HG03520 (cell line): ENCODE data around the gene CYB5R2.
A peak's percentile ranks its signal among the peaks of the same experiment; 100 is the strongest.
"Not testable (repeated sequence)": the region's sequence is repeated elsewhere in the genome, so short reads cannot be mapped to it uniquely, and the experiment has no call there.

Source experiments
- ATAC-seq: cut with Tn5 transposase; IDR thresholded peaks from one replicate; pipeline ENCODE4 v1.9.1; 2021; ENCODE audit warnings: mild to moderate bottlenecking, moderate library complexity; ENCODE audit not compliant: unreplicated experiment

The CYB5R2 gene

DNA sequence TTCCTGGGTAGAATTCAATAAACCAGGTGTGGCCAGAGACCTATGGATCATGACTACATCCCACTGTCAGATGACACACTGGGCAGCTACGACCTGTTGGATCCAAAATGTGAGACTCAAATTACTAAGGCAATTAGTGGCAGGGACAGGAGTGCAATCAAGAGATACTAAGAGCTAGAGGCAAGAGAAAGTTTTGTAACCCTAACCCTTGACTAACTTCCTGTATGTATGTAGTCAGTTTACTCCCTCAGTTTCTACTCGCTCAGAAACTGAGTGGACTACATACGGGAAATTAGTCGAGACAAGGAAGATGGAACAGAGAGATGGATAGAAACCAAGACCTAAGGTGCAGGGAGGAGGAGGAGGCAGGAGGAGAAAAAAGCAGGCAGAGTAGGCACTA is 2.7 kb downstream of the CYB5R2 start:
- ATAC-seq = no peak

DNA sequence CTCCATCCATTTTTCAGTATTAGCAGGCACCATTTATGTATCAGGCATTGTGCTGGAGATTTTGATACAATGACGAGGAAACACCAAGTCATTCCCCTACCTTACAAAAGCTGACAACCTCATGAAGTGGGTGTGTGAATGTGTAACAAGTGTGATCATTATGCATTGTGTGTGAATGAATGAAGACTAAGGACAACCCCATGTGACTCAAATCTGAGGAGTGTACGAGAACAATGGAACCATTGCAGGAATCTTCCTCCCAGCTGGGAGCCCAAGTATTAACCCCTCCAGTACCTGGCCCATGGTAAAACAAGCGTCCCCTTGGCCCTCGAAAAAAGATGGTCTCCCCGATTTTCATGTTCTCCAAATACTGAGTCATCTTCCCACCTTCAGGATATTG is 4.4 kb downstream of the CYB5R2 start:
- no peak for ATAC-seq

- no peak for ATAC-seq
Measured at GRCh38 chr11:7668464-7668863, 4.8 kb downstream of the CYB5R2 start.

GRCh38 chr11:7667460-7667859 is 5.8 kb downstream of the CYB5R2 start:
- ATAC-seq = no peak

GRCh38 chr11:7666292-7666866 is 6.9 kb downstream of the CYB5R2 start:
- no peak for ATAC-seq

- peak; percentile 99 for ATAC-seq
Measured at GRCh38 chr11:7665473-7666291, 7.6 kb downstream of the CYB5R2 start.

- no peak for ATAC-seq
Measured at GRCh38 chr11:7664867-7665266, 8.4 kb downstream of the CYB5R2 start.

DNA sequence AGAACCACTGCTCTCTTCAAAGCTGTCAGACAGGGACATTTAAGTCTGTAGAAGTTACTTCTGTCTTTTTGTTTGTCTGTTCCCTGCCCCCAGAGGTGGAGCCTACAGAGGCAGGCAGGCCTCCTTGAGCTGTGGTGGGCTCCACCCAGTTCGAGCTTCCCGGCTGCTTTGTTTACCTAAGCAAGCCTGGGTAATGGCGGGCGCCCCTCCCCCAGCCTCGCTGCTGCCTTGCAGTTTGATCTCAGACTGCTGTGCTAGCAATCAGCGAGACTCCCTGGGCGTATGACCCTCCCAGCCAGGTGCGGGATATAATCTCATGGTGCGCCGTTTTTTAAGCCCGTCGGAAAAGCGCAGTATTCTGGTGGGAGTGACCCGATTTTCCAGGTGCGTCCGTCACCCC is 9.8 kb downstream of the CYB5R2 start:
- not testable (repeated sequence) for ATAC-seq

- ATAC-seq = no peak
Measured at GRCh38 chr11:7657306-7658025, 15.8 kb downstream of the CYB5R2 start.

GRCh38 chr11:7656704-7657103 is 16.6 kb downstream of the CYB5R2 start:
- no peak for ATAC-seq

DNA sequence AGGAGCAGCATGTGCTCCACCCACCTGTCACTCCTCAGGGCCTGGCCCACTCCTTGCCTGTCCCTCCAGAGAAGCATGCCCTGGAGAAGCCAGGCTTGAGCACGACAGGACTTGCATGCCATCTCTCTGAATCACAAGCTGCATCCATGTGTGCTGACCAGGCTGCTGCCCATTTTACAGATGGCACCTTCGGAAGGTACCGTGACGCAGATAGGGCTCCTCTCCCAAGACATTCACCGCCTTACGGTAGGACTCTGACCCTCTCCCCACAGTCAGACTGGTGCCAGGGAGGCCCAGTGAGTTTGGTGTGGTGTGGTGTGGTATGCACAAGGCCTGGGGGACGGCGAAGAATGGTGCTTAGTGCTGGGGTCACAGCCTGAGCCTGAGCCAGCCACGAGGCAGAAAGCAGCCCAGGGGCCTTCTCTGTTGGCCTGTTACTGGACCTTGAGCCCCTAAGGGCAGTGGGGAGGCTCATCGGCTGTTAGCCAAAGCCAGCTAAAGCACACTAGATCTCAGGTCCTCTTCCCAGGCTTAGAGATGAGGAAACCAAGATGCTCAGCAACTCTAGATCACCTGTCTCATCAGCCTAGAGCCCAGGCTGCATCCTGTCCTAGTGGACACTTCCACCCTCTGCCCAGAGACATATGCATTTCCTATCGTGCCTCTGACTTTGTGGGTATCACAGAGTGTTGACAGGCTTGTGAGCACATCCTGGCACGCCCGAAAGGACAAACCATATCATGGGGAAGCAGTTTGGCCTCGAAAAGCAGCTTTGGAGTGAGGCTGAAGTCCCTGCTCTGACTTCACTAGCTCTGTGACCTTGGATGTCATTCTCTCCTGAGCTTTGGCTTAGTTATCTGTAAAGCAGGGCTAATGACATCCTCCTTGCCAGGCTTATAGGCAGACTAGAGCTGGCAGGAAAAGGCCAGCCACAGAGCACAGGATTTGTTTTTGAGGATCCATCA is 17.8 kb downstream of the CYB5R2 start:
- no peak for ATAC-seq

- ATAC-seq = no peak
Measured at GRCh38 chr11:7654195-7654705, 19.1 kb downstream of the CYB5R2 start.

DNA sequence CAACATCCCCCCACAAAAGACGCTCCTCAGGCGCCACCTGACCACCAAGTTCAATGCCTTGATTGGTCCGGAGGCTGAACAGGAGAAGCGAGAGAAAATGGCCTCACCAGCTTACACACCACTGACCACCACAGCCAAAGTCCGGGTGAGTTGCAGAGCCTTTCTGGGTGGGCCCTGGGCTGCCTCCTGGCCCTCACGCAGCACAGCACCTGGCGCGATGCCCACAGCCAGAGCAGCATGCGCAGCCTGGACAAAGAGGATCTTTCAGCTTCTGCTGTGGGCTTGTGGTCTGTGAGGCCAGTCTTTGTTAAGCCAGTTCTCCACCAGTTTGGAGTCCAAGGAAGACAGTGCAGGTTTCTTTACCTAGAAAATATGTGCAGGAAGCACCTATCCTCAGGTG is 21.6 kb downstream of the CYB5R2 start:
- ATAC-seq = no peak

- no peak for ATAC-seq
Measured at GRCh38 chr11:7651140-7651551, 22.2 kb downstream of the CYB5R2 start.

DNA sequence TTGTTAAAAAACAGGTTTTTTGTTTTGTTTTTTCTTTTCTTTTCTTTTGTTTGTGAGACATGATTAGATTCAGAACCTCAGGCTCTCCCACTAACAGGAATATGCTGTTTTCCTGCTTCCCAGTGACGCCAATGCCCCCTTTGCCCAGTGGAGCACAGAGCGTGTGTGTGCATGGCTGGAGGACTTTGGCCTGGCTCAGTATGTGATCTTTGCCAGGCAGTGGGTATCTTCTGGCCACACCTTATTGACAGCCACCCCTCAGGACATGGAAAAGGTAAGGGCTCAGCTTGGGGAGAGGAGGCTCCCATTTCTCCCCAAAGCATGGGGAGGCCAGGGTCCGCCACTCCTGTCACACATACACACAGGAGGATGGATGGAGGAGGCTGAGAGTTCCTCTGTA is 25.0 kb downstream of the CYB5R2 start:
- no peak for ATAC-seq

DNA sequence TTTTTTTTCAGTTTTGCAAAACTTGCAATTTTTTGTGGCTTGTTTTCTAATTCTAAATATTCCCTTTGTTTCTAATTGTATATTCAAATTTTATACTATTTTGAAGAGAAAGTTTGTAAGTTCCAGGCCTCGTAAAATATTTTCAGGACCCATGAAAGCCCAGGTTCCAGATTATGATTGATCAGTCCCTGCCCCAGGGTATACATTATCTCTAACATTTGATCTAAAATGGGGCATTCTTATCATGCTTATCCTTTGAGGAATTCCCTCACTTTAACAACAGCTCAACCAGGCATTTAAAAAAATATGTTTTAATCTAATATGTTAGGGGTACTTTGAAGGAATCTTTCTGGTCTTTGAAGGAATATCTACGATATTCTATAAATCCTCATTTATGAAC is 26.4 kb downstream of the CYB5R2 start:
- ATAC-seq = no peak

DNA sequence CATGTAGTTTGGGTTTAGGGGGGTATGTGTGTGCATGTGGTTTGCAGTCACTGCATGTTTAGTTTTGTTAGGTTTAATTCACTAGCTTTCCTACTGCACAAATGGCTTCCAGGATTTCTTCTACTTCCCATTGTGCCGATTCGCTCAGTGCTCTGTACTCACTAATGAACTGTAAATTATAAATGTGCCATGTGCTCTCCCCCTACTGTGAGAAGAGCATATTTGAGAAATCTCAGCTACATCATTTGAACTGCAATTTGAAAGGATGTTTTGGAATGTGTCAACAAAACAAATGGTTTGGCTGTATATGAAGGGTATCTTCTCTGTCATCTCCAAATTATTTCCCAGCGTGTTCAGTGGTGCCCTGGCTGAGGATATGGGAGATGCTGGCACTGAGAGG is 28.1 kb downstream of the CYB5R2 start:
- ATAC-seq = no peak

GRCh38 chr11:7643314-7643713 is 30.0 kb downstream of the CYB5R2 start:
- no peak for ATAC-seq

- no peak for ATAC-seq
Measured at GRCh38 chr11:7642747-7643146, 30.6 kb downstream of the CYB5R2 start.

DNA sequence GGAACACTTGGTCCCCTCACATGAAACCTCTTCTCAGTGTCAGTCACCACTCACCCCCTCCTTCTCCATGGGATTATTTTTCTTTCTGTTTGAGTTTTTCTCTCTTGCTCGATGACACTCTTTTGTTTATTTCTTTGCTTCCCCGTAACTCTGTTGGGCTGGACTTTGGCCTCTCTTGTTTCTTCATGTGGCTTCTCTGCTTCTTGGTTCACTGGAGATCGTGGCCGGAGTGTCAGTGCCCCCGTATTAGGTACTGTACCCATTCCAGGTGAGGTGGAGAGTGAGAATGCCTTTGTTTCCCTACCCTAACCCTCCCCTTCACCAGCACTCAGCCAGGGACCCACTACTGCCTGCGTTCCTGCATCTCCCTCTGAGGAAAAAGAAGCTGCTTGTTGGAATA is 32.5 kb downstream of the CYB5R2 start:
- ATAC-seq = no peak

GRCh38 chr11:7639643-7640025 is 33.7 kb downstream of the CYB5R2 start:
- ATAC-seq = no peak
